NB4 (cell line): Measurements from ENCODE around the gene PYY.

Source experiments
- CTCF ChIP-seq: IDR thresholded peaks from one replicate; pipeline ENCODE4 v1.5.1; 2012; ENCODE audit warnings: low read depth, low read length
- MAX ChIP-seq: IDR thresholded peaks from 2 replicates; pipeline ENCODE4 v1.6.1; 2011; ENCODE audit warnings: low read depth, low read length
- MYC ChIP-seq: IDR thresholded peaks from 2 replicates; pipeline ENCODE4 v1.6.1; 2011; ENCODE audit warnings: low read depth, low read length
- POLR2A ChIP-seq: IDR thresholded peaks from 2 replicates; pipeline ENCODE4 v1.6.1; 2011; ENCODE audit warnings: mild to moderate bottlenecking; ENCODE audit not compliant: insufficient read length; ENCODE audit errors: extremely low read depth

DNA sequence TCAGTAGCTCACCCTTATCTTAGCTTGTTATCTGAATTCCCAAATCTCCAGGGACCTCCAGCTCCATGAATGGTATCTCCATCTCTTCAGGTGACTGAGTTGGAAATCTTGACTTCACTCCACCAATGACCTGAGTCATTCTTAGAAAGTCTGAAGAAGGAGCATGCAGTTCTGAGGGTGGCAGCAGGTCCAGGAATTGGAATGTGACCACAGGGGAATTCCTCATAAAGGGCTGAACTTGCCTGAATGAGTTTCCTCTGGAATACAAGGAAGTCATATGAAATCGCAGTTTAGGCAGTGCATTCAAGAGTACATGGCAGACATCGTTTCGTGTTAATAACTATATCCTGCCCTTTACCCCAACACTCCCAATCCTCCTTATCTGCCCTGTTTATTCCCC is 12.5 kb upstream of the PYY start:
- TF ChIP-seq CTCF: no peak
- TF ChIP-seq POLR2A: no peak
- TF ChIP-seq MAX: no peak
- TF ChIP-seq MYC: no peak
